BJ (cell line): Measurements from ENCODE around the gene FAM131C. TPM values are rescaled to one million over a fixed set of nuclear protein-coding genes. Genes with fewer than 3 reads are reported as not detected.

Experiments
- CTCF ChIA-PET: fragments of 350-600 bp; formaldehyde crosslinking; extraction: SDS; loops from one replicate; lab custom pipeline; 2021; ENCODE audit warnings: antibody characterized with exemption, inconsistent platforms; lab: Yijun Ruan, JAX
- POLR2A ChIA-PET: fragments of 300-600 bp; sonication (Branson Sonifier 250); formaldehyde crosslinking; extraction: SDS; loops from one replicate; lab custom pipeline; 2021; ENCODE audit warnings: antibody characterized with exemption; lab: Charles Lee
- DNase-seq: peaks from one replicate; pipeline ENCODE4 v3.0.0-alpha.2; 2011; ENCODE audit warnings: low read depth
- H3K27me3 ChIP-seq: 2 replicates; pipeline ENCODE4 v1.6.0; 2011; ENCODE audit warnings: low read length; ENCODE audit not compliant: control insufficient read depth, insufficient read depth
- H3K36me3 ChIP-seq: 2 replicates; pipeline ENCODE4 v1.5.1; 2011; ENCODE audit warnings: low read length; ENCODE audit not compliant: control insufficient read depth, insufficient read depth
- H3K4me3 ChIP-seq: 2 replicates; pipeline ENCODE4 v1.5.1; 2011; ENCODE audit warnings: low read depth, mild to moderate bottlenecking, control low read depth, low read length
- polyA minus RNA-seq: library from RNA; depleted of rRNA, polyadenylated mRNA; stranded (reverse); fragments of >200 nt; gene quantifications from 2 replicates; pipeline ENCODE4 v1.2.3, GENCODE V29; 2011; rRNA and poly(A)+ RNA removed
- polyA plus RNA-seq: library from polyadenylated mRNA; depleted of rRNA; stranded (reverse); fragments of >200 nt; gene quantifications from 2 replicates; pipeline ENCODE4 v1.2.3, GENCODE V29; 2011; rRNA removed
- TF ChIP-seq, protein P1 (sequence below): IDR thresholded peaks from 2 replicates; pipeline ENCODE4 v1.5.1; 2011; ENCODE audit warnings: low read depth, mild to moderate bottlenecking, control low read depth, inconsistent platforms, low read length, moderate library complexity; ENCODE audit not compliant: insufficient read depth

The FAM131C gene
- 0.34 and 0.47 TPM in 2 replicates for polyA plus RNA-seq
- 0.24 and 1.3 TPM in 2 replicates for polyA minus RNA-seq

DNA sequence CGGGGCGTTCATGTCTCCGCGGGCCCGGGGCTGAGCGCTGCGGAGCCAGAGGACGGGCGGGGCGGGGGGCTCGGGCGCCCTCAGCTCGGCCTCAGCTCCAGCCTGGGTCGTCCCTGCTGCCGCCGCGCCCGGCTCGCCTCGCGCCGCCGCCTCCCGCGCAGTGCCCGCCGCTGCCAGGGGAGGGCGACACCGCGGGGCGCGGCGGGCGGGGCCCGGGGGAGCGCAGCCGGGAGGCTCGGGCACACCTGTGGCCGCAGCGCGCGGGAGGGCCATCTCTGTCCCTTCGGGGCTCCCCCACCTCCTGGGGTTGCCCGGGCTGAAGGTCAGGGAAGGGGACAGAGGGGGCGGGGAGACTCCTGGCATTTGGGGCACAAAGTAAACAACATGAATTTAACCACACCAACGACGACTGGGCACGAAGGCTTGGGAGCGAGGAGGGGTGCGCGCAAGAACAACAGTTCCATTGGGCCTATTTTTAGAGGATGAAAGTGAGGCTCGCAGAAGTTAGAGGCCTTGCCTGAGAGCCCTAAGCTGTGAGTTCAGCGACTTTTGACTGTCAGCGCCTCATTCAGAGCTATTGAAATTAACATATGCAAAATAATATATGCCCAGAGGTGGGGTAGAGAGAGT, at the start of gene FAM131C:
Gene FAM131C, minus strand, starts transcription at position 162 of the 630 bp plus-strand sequence. CDS start 209 bp downstream, outside the sequence.
- H3K27me3 ChIP-seq: no peaks in the 10 kb centered on the region
- CTCF ChIA-PET: interaction anchor here (0.6 to 18.0 kb wide), 33 partner anchors 9 to 291 kb away, joined by 3 to 584 read pairs (median 4); partner anchors contain the start of genes EPHA2 and HSPB7
- no peak for DNase-seq
- POLR2A ChIA-PET: no interaction called here
- peak within 1 kb of the TSS; percentile 48 for H3K4me3 ChIP-seq
- no peaks in the 10 kb centered on the region for H3K36me3 ChIP-seq
- TF ChIP-seq, protein P1, sequence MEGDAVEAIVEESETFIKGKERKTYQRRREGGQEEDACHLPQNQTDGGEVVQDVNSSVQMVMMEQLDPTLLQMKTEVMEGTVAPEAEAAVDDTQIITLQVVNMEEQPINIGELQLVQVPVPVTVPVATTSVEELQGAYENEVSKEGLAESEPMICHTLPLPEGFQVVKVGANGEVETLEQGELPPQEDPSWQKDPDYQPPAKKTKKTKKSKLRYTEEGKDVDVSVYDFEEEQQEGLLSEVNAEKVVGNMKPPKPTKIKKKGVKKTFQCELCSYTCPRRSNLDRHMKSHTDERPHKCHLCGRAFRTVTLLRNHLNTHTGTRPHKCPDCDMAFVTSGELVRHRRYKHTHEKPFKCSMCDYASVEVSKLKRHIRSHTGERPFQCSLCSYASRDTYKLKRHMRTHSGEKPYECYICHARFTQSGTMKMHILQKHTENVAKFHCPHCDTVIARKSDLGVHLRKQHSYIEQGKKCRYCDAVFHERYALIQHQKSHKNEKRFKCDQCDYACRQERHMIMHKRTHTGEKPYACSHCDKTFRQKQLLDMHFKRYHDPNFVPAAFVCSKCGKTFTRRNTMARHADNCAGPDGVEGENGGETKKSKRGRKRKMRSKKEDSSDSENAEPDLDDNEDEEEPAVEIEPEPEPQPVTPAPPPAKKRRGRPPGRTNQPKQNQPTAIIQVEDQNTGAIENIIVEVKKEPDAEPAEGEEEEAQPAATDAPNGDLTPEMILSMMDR: no peak

- ChIA-PET POLR2A (no interaction called here), CTCF (interaction anchor here (0.7 to 2.8 kb wide), 4 partner anchors 34 to 64 kb away, joined by 3 to 13 read pairs (median 7); no protein-coding TSS in a partner anchor)
- Histone ChIP-seq H3K27me3 (no peaks in the 10 kb centered on the region), H3K4me3 (no peak overlapping the region), H3K36me3 (peaks cover 22% of the 10 kb centered on the region)
- peak; percentile 41 for DNase-seq
- TF ChIP-seq, protein P1: no peak
Observed at GRCh38 chr1:16122916-16123315, 49.5 kb upstream of the FAM131C start.

DNA sequence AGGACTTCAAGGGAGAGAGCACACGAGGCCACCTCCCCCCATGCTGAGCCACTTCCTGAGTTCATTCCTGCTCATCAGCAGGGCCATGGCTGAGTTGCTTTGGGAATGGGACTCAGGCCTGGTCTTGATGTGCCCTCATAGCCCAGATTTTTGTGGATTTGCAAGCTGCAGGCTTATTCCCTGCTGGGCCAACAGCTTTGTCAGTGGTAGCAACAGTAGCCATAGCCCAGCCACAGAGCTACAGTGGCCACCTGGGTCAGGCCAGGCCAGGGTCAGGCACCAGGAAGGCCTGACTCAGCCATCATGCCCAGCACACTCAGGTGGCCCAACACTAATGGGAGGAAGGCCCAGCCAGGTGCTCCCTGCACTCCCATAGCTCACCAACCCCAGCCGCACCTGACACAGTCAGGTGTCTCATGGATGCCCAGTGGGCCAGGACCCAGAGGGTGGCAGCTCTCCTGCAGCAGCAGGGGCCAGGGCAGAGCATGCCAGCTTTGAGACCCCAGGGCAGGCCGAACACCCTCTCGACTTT, 49.0 kb upstream of the FAM131C start:
- no peak for DNase-seq
- TF ChIP-seq, protein P1: no peak
- peaks cover 20% of the 10 kb centered on the region for H3K36me3 ChIP-seq
- ChIA-PET POLR2A (no interaction called here), CTCF (interaction anchor here (0.7 to 2.8 kb wide), 5 partner anchors 34 to 65 kb away, joined by 3 to 13 read pairs (median 3); no protein-coding TSS in a partner anchor)
- H3K27me3 ChIP-seq: no peaks in the 10 kb centered on the region
- no peak overlapping the region for H3K4me3 ChIP-seq

GRCh38 chr1:16120940-16121410, 47.5 kb upstream of the FAM131C start:
- DNase-seq: no peak
- CTCF ChIA-PET: interaction anchor here (1.1 to 2.8 kb wide), 4 partner anchors 30 to 116 kb away, joined by 3 to 13 read pairs (median 5); no protein-coding TSS in a partner anchor
- H3K27me3 ChIP-seq: no peaks in the 10 kb centered on the region
- peaks cover 10% of the 10 kb centered on the region for H3K36me3 ChIP-seq
- H3K4me3 ChIP-seq: no peak overlapping the region
- TF ChIP-seq, protein P1: no peak
- POLR2A ChIA-PET: no interaction called here

DNA sequence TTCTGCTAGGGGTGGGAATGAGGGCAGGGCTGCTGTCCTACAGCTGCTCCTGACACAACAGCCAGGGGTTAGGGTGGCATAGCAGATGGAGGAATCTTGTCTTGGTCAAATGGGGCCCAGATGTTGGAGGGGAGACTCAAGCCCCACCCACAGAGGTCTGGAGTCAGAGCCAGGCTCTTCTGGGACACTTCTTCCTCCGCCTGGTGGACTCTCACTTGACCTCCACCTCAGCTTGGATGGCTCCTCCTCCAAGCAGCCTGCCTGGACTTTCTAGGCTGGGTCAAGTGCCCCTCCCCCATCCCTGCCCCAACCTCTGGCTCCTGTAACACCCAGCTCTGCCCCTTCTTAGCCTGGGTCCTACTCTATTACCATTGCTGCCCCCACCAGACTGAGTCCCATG, 47.0 kb upstream of the FAM131C start:
- TF ChIP-seq, protein P1: no peak
- peaks cover 8% of the 10 kb centered on the region for H3K36me3 ChIP-seq
- H3K4me3 ChIP-seq: no peak overlapping the region
- ChIA-PET POLR2A (no interaction called here), CTCF (interaction anchor here (1.4 to 2.8 kb wide), 3 partner anchors 30 to 42 kb away, joined by 5 to 13 read pairs (median 8); no protein-coding TSS in a partner anchor)
- no peak for DNase-seq
- no peaks in the 10 kb centered on the region for H3K27me3 ChIP-seq
